ENCODE data around the gene ELAVL2. TPM values are rescaled to one million over a fixed set of nuclear protein-coding genes. Genes with fewer than 3 reads are reported as not detected.
A peak's percentile ranks its signal among the peaks of the same experiment; 100 is the strongest.

The ELAVL2 gene
- total RNA-seq, 1 donor from 2014 or later, result 0.23 TPM

GRCh38 chr9:23663125-23663524 lies 162.9 kb downstream of the ELAVL2 start:
- no peak for DNase-seq (ENCODE audit: low spot score)

DNA sequence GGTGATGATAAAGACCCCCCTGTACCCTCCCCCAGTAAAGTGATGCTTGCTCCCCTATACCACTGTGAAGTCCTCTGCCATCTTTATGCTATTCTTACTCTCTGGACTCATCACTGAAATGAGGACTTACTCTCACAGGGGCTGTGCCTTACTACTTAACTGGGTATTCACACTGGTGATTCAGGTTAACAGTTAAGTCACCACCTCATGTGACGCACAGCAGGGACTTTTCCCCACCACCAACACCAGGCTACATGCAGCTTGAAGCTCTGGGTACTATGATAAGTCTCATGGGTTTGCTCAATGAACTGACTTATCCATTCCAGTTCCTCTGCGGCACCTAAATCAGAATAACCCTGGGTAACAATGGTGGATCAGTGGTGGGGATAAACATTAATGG lies 163.7 kb downstream of the ELAVL2 start:
- DNase-seq (ENCODE audit: low spot score), result no peak

- DNase-seq (ENCODE audit: low spot score), result peak; percentile 16
These were observed 166.6 kb downstream of the ELAVL2 start for GRCh38 chr9:23659346-23660006.

GRCh38 chr9:23658376-23659258 lies 167.4 kb downstream of the ELAVL2 start:
- DNase-seq (ENCODE audit: low spot score), result no peak

GRCh38 chr9:23651051-23651450 lies 175.0 kb downstream of the ELAVL2 start:
- DNase-seq (ENCODE audit: low spot score), result no peak

DNA sequence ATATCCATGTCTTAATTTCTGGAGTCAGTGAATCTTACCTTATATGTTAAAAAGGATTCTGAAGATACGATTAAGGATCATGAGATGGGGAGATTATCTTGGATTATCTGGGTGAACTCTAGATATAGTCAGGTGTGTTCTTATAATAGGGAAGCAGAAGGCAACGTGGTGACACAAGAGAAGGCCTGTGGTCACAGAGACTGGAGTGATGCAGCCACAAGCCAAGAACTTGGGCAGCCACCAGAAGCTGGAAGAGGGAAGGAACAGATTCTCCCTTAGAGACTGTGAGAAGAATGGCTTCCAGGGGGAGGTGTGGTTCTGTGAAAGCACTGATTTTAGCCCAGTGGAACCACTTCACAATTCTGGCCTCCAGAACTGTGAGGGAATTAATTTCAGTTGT lies 177.4 kb downstream of the ELAVL2 start:
- no peak for DNase-seq (ENCODE audit: low spot score)

- no peak for DNase-seq (ENCODE audit: low spot score)
These were observed 181.1 kb downstream of the ELAVL2 start for GRCh38 chr9:23644896-23645295.

DNA sequence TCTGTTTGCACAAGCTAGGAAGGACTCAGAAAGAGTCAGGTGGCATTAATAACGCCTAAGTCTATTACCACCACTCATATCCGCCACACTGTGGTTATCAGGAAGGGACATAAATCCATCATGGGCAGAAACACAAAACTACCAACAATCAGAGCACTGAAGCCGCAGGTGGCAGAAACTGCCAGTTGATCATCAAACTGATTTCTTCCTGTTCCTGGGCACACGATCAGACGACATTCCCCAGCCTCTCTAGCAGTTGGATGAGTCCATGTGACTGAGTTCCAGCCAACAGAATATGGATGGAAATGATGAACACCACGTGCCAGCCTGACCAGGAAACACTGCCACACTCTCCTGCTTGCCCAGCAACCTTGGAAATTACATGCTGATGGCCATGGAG lies 181.7 kb downstream of the ELAVL2 start:
- no peak for DNase-seq (ENCODE audit: low spot score)

DNA sequence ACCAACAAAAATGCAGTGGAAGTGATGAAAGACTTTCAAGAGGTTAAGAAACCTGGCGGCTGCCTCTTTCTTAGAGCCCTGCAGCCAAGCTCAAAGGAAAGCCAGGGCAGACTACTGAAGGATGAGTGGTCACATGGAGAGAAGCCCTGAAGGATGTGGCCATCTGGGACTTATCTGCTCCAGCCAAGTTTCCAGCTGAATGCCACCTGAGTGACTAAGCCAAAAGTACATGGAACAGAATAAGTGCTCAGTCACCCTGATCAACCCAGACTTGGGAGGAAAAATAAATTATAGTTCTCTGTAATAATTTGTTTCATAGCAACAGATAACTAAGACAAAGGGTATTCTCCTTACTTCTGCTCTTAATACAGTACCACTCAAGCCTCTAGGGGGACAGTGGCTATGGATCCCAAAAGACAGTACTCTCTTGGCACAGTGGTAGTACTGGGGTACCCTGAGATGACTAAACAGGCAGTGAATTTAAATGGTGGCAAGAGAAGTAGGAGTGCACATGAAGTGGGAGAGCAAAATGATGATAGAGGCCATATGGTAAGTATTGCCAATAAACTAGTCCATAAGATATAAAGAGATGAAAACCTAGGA lies 182.3 kb downstream of the ELAVL2 start:
- no peak for DNase-seq (ENCODE audit: low spot score)

All from mucosa of gallbladder (tissue), 1 donor.